Heart right ventricle (tissue), 16 donors: Measurements from ENCODE around the gene NAV1. TPM values are rescaled to one million over a fixed set of nuclear protein-coding genes. Genes with fewer than 3 reads are reported as not detected.

Experiments used
- ATAC-seq, 8 donors: fragments of 200-7000 bp; cut with Tn5 transposase; one replicate each; pipeline ENCODE4 v1.9.1; 2020; ENCODE audit warnings: mild to moderate bottlenecking in 8 of 8, moderate library complexity in 8 of 8, moderate number of reproducible peaks in 1 of 8
- DNase-seq, 2 donors: peaks; one replicate each; pipeline ENCODE4 v3.0.0-alpha.2; 2020
- H3K27ac ChIP-seq, 10 donors: fragments of 200-600 bp; sonication (generic) in 2 of 10; one replicate each; pipeline versions ENCODE4 v1.5.0 to v1.8.0; 2020 to 2022; ENCODE audit warnings: mild to moderate bottlenecking in 3 of 10
- H3K27me3 ChIP-seq, 7 donors: fragments of 200-600 bp; one replicate each; pipeline ENCODE4 v1.8.0; 2021 to 2022; ENCODE audit warnings: mild to moderate bottlenecking in 2 of 7
- H3K36me3 ChIP-seq, 9 donors: fragments of 200-600 bp; sonication (generic) in 1 of 9; one replicate each; pipeline versions ENCODE4 v1.5.0 to v1.8.0; 2020 to 2022; ENCODE audit warnings: mild to moderate bottlenecking in 2 of 9
- H3K4me1 ChIP-seq, 9 donors: fragments of 200-600 bp; sonication (generic) in 1 of 9; one replicate each; pipeline versions ENCODE4 v1.5.0 to v1.8.0; 2020 to 2022; ENCODE audit warnings: mild to moderate bottlenecking in 4 of 9
- H3K4me3 ChIP-seq, 10 donors: fragments of 200-600 bp; sonication (generic) in 2 of 10; one replicate each; pipeline versions ENCODE4 v1.5.0 to v1.8.0; 2020 to 2022; ENCODE audit warnings: mild to moderate bottlenecking in 7 of 10, moderate library complexity in 2 of 10
- H3K9me3 ChIP-seq, 11 donors: fragments of 200-600 bp in 10 of 11; sonication (generic) in 2 of 11; one replicate each; pipeline versions ENCODE4 v1.5.0 to v1.8.0; 2013 to 2022; ENCODE audit warnings: mild to moderate bottlenecking in 2 of 11, control low read depth in 1 of 11, moderate library complexity in 1 of 11
- CTCF ChIP-seq, 9 donors: fragments of 200-600 bp; sonication (generic) in 2 of 9; IDR thresholded peaks; one replicate each; pipeline versions ENCODE4 v1.5.0 to v1.8.0; 2021 to 2022; ENCODE audit warnings: antibody characterized with exemption in 9 of 9, mild to moderate bottlenecking in 5 of 9, moderate library complexity in 1 of 9
- WGBS, 2 donors: extraction: QIAGEN DNeasy Blood & Tissue Kit; methylation state at CpG; one replicate each; pipeline ENCODE4 v1.1.7; 2013; ENCODE audit warnings: inconsistent platforms in 1 of 2; 5-methylcytosine and 5-hydroxymethylcytosine counted together
- intact Hi-C, 10 donors: fragments of 100-400 bp; cut with DNase I; formaldehyde crosslinking; loops; one replicate each; pipeline versions ENCODE4 v1.11.1 to v1.14.2; 2022
- polyA plus RNA-seq, 2 donors: library from polyadenylated mRNA; stranded (reverse); fragments of 200-250 nt; gene quantifications; one replicate each; pipeline ENCODE4 v1.2.3, GENCODE V29; 2013
- total RNA-seq, 10 donors: library from RNA; stranded (reverse); fragmentation: NEBNext Ultra II Directional in 3 of 10; extraction: Animal tissue kit (Norgen Biotek cat#: 25700) in 3 of 10; gene quantifications; one replicate each; pipeline versions ENCODE4 v1.2.1 to v1.2.4, GENCODE V29; 2021 to 2023
- donor health status: Arrhythmogenic right ventricular cardiomyopathy.
- donor health status: ischemic (EF 13 %, LVEDD 7.1; RV severe dilation, severe dysfunction).
- donor health status: healthy with polysubstance abuse.
- donor health status: DM: no; HTN: yes; CAD: no.
- donor health status: DM: no; HTN: no; CAD: no.
- donor health status: ischemic (EF 25% LVEDD 6.9; RV normal size, moderate dysfunction).
- donor health status: ischemic (EF 25% LVEDD 5.7; RV mildly dilated, moderate dysfunction).
- donor health status: healthy.
- donor health status: DM: yes; HTN: yes; CAD: no.
- donor health status: Ischemic cardiomyopathy.
- donor health status: ischemic (EF 35%, LVEDD 5.7; RV mildly dilated, moderate dysfunction).
- donor health status: nonischemic (EF 11% LVEDD 7.7; RV severe dilation, severe dysfunction).
- donor health status: DM: yes; HTN: yes; CAD: no.
- donor health status: PGD.
- donor health status: ischemic (EF 29% LVEDD 5.4; RV normal size, mild dysfunction).
- donor health status: nonischemic (EF 23%, LVEDD 6.1; RV moderate dilation, normal function).

Gene NAV1
- total and polyA plus RNA-seq, 12 donors: 13.7 to 111 (median 81.8) TPM

- no peak for ATAC-seq
- no peaks in the 10 kb centered on the region for H3K9me3 ChIP-seq
- H3K4me1 ChIP-seq: peaks cover 10 to 68% (median 62%) of the 10 kb centered on the region in 9 donors
- H3K36me3 ChIP-seq: no peaks in the 10 kb centered on the region
- intact Hi-C loops: no loop called here
- no peak for DNase-seq
- WGBS, 2 donors: 90 to 94% methylated on average over 2 of the region's 2 CpGs
- no peak for TF ChIP-seq CTCF (IDR thresholded peaks at IDR 0.05)
- no peak overlapping the region for H3K4me3 ChIP-seq
- no peaks in the 10 kb centered on the region for H3K27me3 ChIP-seq
- H3K27ac ChIP-seq: no peak overlapping the region
Measured at GRCh38 chr1:201508809-201509208, 30.1 kb upstream of the NAV1 start.

GRCh38 chr1:201509601-201510374 is 29.1 kb upstream of the NAV1 start:
- no peaks in the 10 kb centered on the region for H3K36me3 ChIP-seq
- 98 to 99% methylated on average over 2 of the region's 2 CpGs for WGBS, 2 donors
- no peak for ATAC-seq
- no peak overlapping the region for H3K27ac ChIP-seq
- DNase-seq: no peak
- intact Hi-C loops: loop anchor here in 6 of 10 donors (5.0 kb wide), 2 partner anchors 57 to 62 kb away; no protein-coding TSS in a partner anchor
- peaks cover 10 to 58% (median 52%) of the 10 kb centered on the region in 9 donors for H3K4me1 ChIP-seq
- H3K27me3 ChIP-seq: no peaks in the 10 kb centered on the region
- H3K4me3 ChIP-seq: no peak overlapping the region
- H3K9me3 ChIP-seq: no peaks in the 10 kb centered on the region
- no peak for TF ChIP-seq CTCF (IDR thresholded peaks at IDR 0.05)

GRCh38 chr1:201510734-201511133 is 28.2 kb upstream of the NAV1 start:
- intact Hi-C loops: loop anchor here in 6 of 10 donors (5.0 kb wide), 2 partner anchors 58 to 63 kb away; no protein-coding TSS in a partner anchor
- no peaks in the 10 kb centered on the region for H3K9me3 ChIP-seq
- H3K27ac ChIP-seq: peak overlapping the region in 4 of 10 donors; percentile 4 to 87 (median 68)
- no peak overlapping the region for H3K4me3 ChIP-seq
- peaks cover 7 to 49% (median 43%) of the 10 kb centered on the region in 9 donors for H3K4me1 ChIP-seq
- no peaks in the 10 kb centered on the region for H3K27me3 ChIP-seq
- TF ChIP-seq CTCF (IDR thresholded peaks at IDR 0.05): no peak
- WGBS, 2 donors: 95 to 97% methylated on average over 1 of the region's 1 CpG
- no peak for DNase-seq
- no peak for ATAC-seq
- H3K36me3 ChIP-seq: no peaks in the 10 kb centered on the region

- H3K27ac ChIP-seq: peak overlapping the region; percentile 46 to 88 (median 77)
- peaks cover 7 to 41% (median 35%) of the 10 kb centered on the region in 9 donors for H3K4me1 ChIP-seq
- ATAC-seq (no peak), DNase-seq (no peak)
- TF ChIP-seq CTCF (IDR thresholded peaks at IDR 0.05): no peak
- H3K9me3 ChIP-seq: no peaks in the 10 kb centered on the region
- intact Hi-C loops: loop anchor here in 6 of 10 donors (5.0 kb wide), 2 partner anchors 59 to 64 kb away; no protein-coding TSS in a partner anchor
- H3K27me3 ChIP-seq: no peaks in the 10 kb centered on the region
- no peaks in the 10 kb centered on the region for H3K36me3 ChIP-seq
- no peak overlapping the region for H3K4me3 ChIP-seq
- 61 to 70% methylated on average over 6 of the region's 6 CpGs for WGBS, 2 donors
Measured at GRCh38 chr1:201511396-201511940, 27.5 kb upstream of the NAV1 start.
